NOMO-1 (cell line): ENCODE results near the gene SLIT3.
"Not testable (repeated sequence)": the region's sequence is repeated elsewhere in the genome, so short reads cannot be mapped to it uniquely, and the experiment has no call there.

Experiments used
- DNase-seq, 2 experiments: peaks; one replicate each; lab custom pipeline; 2025; ENCODE audit not compliant: unreplicated experiment in 2 of 2; lab: John Stamatoyannopoulos, UW

Gene SLIT3

GRCh38 chr5:169223595-169223953, 77.4 kb downstream of the SLIT3 start:
- DNase-seq: no peak

- no peak for DNase-seq
Observed at GRCh38 chr5:169222934-169223594, 77.9 kb downstream of the SLIT3 start.

- DNase-seq: no peak
Observed at GRCh38 chr5:169221519-169221918, 79.4 kb downstream of the SLIT3 start.

GRCh38 chr5:169219961-169220360, 81.0 kb downstream of the SLIT3 start:
- no peak for DNase-seq

GRCh38 chr5:169219351-169219750, 81.6 kb downstream of the SLIT3 start:
- DNase-seq: no peak

GRCh38 chr5:169218861-169219260, 82.1 kb downstream of the SLIT3 start:
- no peak for DNase-seq

- DNase-seq: no peak
Observed at GRCh38 chr5:169218176-169218575, 82.8 kb downstream of the SLIT3 start.

GRCh38 chr5:169216866-169217265, 84.1 kb downstream of the SLIT3 start:
- no peak for DNase-seq

GRCh38 chr5:169213479-169213878, 87.5 kb downstream of the SLIT3 start:
- DNase-seq: no peak

- not testable (repeated sequence) for DNase-seq
Observed at GRCh38 chr5:169211761-169212160, 89.2 kb downstream of the SLIT3 start.

GRCh38 chr5:169204788-169205400, 96.0 kb downstream of the SLIT3 start:
- no peak for DNase-seq

- no peak for DNase-seq
Observed at GRCh38 chr5:169202969-169203368, 98.0 kb downstream of the SLIT3 start.

GRCh38 chr5:169201597-169201996, 99.3 kb downstream of the SLIT3 start:
- DNase-seq: no peak

- no peak for DNase-seq
Observed at GRCh38 chr5:169200125-169200778, 100.7 kb downstream of the SLIT3 start.

- no peak for DNase-seq
Observed at GRCh38 chr5:169197343-169197742, 103.6 kb downstream of the SLIT3 start.

GRCh38 chr5:169196059-169196458, 104.9 kb downstream of the SLIT3 start:
- DNase-seq: no peak

GRCh38 chr5:169195601-169196000, 105.3 kb downstream of the SLIT3 start:
- no peak for DNase-seq

GRCh38 chr5:169192536-169192935, 108.4 kb downstream of the SLIT3 start:
- no peak for DNase-seq

GRCh38 chr5:169190849-169191248, 110.1 kb downstream of the SLIT3 start:
- DNase-seq: no peak

- DNase-seq: no peak
Observed at GRCh38 chr5:169185626-169186025, 115.3 kb downstream of the SLIT3 start.

- DNase-seq: no peak
Observed at GRCh38 chr5:169183576-169183975, 117.4 kb downstream of the SLIT3 start.

GRCh38 chr5:169182797-169183196, 118.1 kb downstream of the SLIT3 start:
- DNase-seq: no peak
